ENCODE results near the gene HDAC4.
A peak's percentile ranks its signal among the peaks of the same experiment; 100 is the strongest.

The HDAC4 gene

GRCh38 chr2:239293775-239294430, 106.9 kb downstream of the HDAC4 start:
- Histone ChIP-seq H3K9me3 (ENCODE audit: control insufficient read depth in 2 of 2, low read length in 2 of 2) (no peaks in the 10 kb centered on the region), H3K9ac (ENCODE audit: low read depth in 1 of 2, low read length in 2 of 2) (no peak overlapping the region), H3K27ac (ENCODE audit: low read depth in 2 of 2, low read length in 2 of 2) (peak overlapping the region; percentile 77 to 90), H3K4me1 (ENCODE audit: control insufficient read depth in 2 of 2, insufficient read depth in 2 of 2, low read length in 2 of 2) (peaks cover 37% of the 10 kb centered on the region in 2 donors), H3K4me3 (ENCODE audit: low read length in 2 of 2) (no peak overlapping the region), H3K36me3 (ENCODE audit: control insufficient read depth in 2 of 2, insufficient read depth in 2 of 2, low read length in 2 of 2) (no peaks in the 10 kb centered on the region), H3K27me3 (ENCODE audit: control insufficient read depth in 2 of 2, insufficient read depth in 2 of 2, low read length in 2 of 2) (no peaks in the 10 kb centered on the region)

- H3K9ac ChIP-seq (ENCODE audit: low read depth in 1 of 2, low read length in 2 of 2): no peak overlapping the region
- no peaks in the 10 kb centered on the region for H3K27me3 ChIP-seq (ENCODE audit: control insufficient read depth in 2 of 2, insufficient read depth in 2 of 2, low read length in 2 of 2)
- peaks cover 37 to 42% of the 10 kb centered on the region in 2 donors for H3K4me1 ChIP-seq (ENCODE audit: control insufficient read depth in 2 of 2, insufficient read depth in 2 of 2, low read length in 2 of 2)
- no peak overlapping the region for H3K27ac ChIP-seq (ENCODE audit: low read depth in 2 of 2, low read length in 2 of 2)
- H3K9me3 ChIP-seq (ENCODE audit: control insufficient read depth in 2 of 2, low read length in 2 of 2): no peaks in the 10 kb centered on the region
- H3K36me3 ChIP-seq (ENCODE audit: control insufficient read depth in 2 of 2, insufficient read depth in 2 of 2, low read length in 2 of 2): no peaks in the 10 kb centered on the region
- no peak overlapping the region for H3K4me3 ChIP-seq (ENCODE audit: low read length in 2 of 2)
Observed at GRCh38 chr2:239292959-239293774, 107.7 kb downstream of the HDAC4 start.

DNA sequence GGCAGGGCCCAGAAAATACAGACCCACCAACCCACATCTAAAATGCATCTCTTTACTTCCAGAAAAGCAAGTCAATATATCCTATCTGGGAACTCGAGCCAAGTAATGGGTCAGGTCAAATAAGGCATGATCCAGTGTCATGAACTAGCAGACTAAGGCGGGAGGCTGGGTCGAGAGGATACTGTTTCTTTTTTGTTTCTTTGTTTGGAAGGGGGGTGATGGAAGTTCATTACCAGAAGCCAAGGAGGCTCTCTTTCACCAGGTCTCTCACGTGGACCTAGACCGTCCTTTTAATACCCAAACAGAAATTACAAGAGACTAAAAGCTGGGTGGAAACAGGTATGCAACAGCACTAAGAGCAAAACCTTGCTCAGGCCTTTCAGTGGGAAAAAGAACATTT, 108.3 kb downstream of the HDAC4 start:
- Histone ChIP-seq H3K4me3 (ENCODE audit: low read length in 2 of 2) (no peak overlapping the region), H3K9ac (ENCODE audit: low read depth in 1 of 2, low read length in 2 of 2) (no peak overlapping the region), H3K27ac (ENCODE audit: low read depth in 2 of 2, low read length in 2 of 2) (no peak overlapping the region)

DNA sequence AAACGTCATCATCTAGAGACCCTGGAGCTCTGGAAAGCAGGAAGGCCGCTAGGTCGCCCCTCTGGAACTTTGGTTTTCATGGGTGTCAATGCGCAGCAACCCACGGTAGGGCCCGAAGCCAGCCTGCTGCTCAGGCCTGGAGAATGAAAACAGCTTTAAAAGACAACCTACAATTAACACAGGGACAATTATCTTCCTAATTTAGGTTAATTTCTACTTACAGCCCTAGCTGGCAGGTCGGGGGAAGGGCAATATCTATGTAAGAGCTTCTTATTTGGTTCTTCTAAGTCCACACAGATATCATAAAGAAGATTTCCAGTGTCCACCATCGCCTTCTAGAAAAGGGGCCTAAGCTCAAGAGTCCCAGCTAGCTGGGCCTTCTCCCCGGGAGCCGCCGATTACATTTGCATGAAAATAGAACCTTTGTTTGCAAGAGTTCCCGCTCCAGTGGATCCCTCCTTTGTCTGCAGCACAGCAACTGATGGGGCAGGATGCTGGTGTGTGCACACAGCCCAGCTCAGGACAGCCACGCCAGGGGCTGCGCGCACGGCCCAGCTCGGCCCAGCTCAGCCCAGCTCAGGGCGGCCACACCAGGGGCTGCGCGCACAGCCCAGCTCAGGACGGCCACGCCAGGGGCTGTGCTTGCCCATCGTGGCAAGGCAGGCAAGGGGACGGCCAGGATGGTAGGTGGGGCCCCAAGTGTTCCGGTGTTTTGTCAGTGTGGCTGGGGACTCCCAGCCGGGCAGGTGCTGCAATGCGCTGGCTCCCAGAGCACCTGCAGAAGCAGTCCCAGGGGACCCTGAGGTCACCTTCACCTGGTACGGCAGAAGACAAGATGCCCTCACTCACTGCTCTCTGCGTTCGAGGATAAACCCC, 109.1 kb downstream of the HDAC4 start:
- peaks cover 23 to 46% of the 10 kb centered on the region in 2 donors for H3K4me1 ChIP-seq (ENCODE audit: control insufficient read depth in 2 of 2, insufficient read depth in 2 of 2, low read length in 2 of 2)
- H3K36me3 ChIP-seq (ENCODE audit: control insufficient read depth in 2 of 2, insufficient read depth in 2 of 2, low read length in 2 of 2): no peaks in the 10 kb centered on the region
- H3K27ac ChIP-seq (ENCODE audit: low read depth in 2 of 2, low read length in 2 of 2): no peak overlapping the region
- H3K9ac ChIP-seq (ENCODE audit: low read depth in 1 of 2, low read length in 2 of 2): no peak overlapping the region
- H3K27me3 ChIP-seq (ENCODE audit: control insufficient read depth in 2 of 2, insufficient read depth in 2 of 2, low read length in 2 of 2): no peaks in the 10 kb centered on the region
- H3K4me3 ChIP-seq (ENCODE audit: low read length in 2 of 2): no peak overlapping the region
- no peaks in the 10 kb centered on the region for H3K9me3 ChIP-seq (ENCODE audit: control insufficient read depth in 2 of 2, low read length in 2 of 2)

More for the DNA sequence above, 108.3 kb downstream of the HDAC4 start:
- no peaks in the 10 kb centered on the region for H3K27me3 ChIP-seq (ENCODE audit: control insufficient read depth in 2 of 2, insufficient read depth in 2 of 2, low read length in 2 of 2)
- H3K36me3 ChIP-seq (ENCODE audit: control insufficient read depth in 2 of 2, insufficient read depth in 2 of 2, low read length in 2 of 2): no peaks in the 10 kb centered on the region
- no peaks in the 10 kb centered on the region for H3K9me3 ChIP-seq (ENCODE audit: control insufficient read depth in 2 of 2, low read length in 2 of 2)
- H3K4me1 ChIP-seq (ENCODE audit: control insufficient read depth in 2 of 2, insufficient read depth in 2 of 2, low read length in 2 of 2): peaks cover 31 to 43% of the 10 kb centered on the region in 2 donors

DNA sequence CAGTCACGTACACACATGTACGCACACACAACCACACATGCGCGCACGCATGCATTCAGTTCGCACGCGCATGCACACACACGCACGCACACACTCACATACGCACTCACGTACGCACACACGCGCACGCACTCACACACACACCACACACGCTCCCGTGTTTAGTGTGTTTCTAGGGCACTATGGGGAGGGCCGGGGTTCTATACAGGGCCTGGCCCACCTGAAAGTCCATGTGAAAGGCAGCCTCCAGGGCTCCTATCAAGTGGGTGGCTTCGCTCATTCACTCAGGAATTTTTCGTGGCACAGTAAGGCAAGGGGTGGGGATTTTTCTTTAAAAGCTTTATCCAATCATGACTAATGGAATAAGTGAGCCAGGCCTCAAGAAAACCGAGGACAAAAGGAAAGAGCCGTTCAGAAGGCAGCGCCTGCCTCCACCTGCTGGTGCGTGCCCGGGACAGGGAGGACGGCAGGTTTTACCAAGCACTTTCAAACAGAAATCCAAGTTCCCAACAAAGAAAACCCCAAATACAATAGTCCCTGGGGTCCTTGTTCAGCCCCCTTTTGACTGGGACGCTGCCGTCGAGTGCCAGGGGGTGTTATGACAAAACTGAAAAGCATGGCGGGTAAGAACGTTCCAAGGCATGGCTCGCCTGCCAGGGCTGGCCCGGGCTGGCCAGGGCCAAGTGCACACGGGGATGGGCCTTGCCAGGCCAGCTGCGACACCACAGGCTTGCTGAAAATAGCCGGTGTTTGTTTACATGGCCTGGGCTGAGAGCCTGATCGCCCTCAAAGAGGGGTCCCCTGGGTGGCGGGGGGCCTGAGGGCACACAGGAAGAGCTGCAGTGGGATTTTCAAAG, 110.0 kb downstream of the HDAC4 start:
- Histone ChIP-seq H3K36me3 (ENCODE audit: control insufficient read depth in 2 of 2, insufficient read depth in 2 of 2, low read length in 2 of 2) (no peaks in the 10 kb centered on the region), H3K9ac (ENCODE audit: low read depth in 1 of 2, low read length in 2 of 2) (no peak overlapping the region), H3K4me1 (ENCODE audit: control insufficient read depth in 2 of 2, insufficient read depth in 2 of 2, low read length in 2 of 2) (peaks cover 14 to 38% of the 10 kb centered on the region in 2 donors), H3K4me3 (ENCODE audit: low read length in 2 of 2) (no peak overlapping the region), H3K27ac (ENCODE audit: low read depth in 2 of 2, low read length in 2 of 2) (no peak overlapping the region), H3K9me3 (ENCODE audit: control insufficient read depth in 2 of 2, low read length in 2 of 2) (no peaks in the 10 kb centered on the region), H3K27me3 (ENCODE audit: control insufficient read depth in 2 of 2, insufficient read depth in 2 of 2, low read length in 2 of 2) (no peaks in the 10 kb centered on the region)

DNA sequence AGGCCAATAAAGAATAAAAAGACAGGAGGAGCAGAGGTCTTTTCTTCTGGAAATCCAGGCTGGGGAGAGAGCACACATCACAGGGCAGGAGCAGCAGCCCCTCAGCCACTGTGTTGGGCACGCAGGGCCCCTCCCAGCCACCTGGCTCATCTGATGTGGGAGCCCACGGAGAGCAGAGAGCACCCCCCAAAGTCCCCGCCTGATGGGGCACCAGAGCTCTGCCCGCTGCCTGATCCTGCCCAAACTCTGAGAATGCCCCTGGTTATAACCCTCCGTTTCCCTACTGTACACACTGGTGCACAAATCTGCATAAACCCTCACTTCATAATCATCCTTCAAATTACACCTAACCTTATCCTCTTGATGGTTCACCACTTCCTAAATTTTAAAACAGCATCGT, 111.3 kb downstream of the HDAC4 start:
- no peaks in the 10 kb centered on the region for H3K27me3 ChIP-seq (ENCODE audit: control insufficient read depth in 2 of 2, insufficient read depth in 2 of 2, low read length in 2 of 2)
- no peaks in the 10 kb centered on the region for H3K36me3 ChIP-seq (ENCODE audit: control insufficient read depth in 2 of 2, insufficient read depth in 2 of 2, low read length in 2 of 2)
- H3K4me3 ChIP-seq (ENCODE audit: low read length in 2 of 2): no peak overlapping the region
- no peak overlapping the region for H3K9ac ChIP-seq (ENCODE audit: low read depth in 1 of 2, low read length in 2 of 2)
- peaks cover 18 to 37% of the 10 kb centered on the region in 2 donors for H3K4me1 ChIP-seq (ENCODE audit: control insufficient read depth in 2 of 2, insufficient read depth in 2 of 2, low read length in 2 of 2)
- H3K27ac ChIP-seq (ENCODE audit: low read depth in 2 of 2, low read length in 2 of 2): peak overlapping the region in 1 of 2 donors; percentile 25
- H3K9me3 ChIP-seq (ENCODE audit: control insufficient read depth in 2 of 2, low read length in 2 of 2): no peaks in the 10 kb centered on the region

DNA sequence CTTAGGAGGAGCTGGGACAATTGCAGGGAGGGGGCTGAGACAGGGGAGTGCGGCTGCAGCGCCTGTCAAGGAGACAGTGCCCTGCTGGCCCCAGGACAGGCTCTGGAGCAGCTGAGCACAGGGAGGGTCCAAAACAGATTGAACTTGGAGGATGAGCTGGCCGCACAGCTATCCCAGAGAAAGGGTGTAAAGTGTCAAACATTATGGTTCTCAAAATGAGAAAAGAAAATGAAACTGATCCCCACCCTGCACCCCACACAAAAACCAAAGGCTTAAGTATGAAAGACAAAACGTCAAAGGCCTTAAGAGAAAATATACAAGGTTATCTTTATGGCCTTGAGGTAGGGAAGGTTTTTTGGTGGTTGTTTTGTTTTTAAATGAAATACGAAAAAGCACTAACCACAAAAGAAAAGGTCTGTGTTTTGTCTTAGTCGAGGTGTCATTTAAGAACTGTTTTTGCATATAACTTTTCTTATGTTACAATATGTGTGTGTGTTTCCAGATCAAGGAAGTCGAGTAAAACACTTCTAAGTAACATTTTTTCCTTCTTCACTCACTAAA, 111.8 kb downstream of the HDAC4 start:
- no peaks in the 10 kb centered on the region for H3K36me3 ChIP-seq (ENCODE audit: control insufficient read depth in 2 of 2, insufficient read depth in 2 of 2, low read length in 2 of 2)
- H3K9ac ChIP-seq (ENCODE audit: low read depth in 1 of 2, low read length in 2 of 2): no peak overlapping the region
- peak overlapping the region in 1 of 2 donors; percentile 25 for H3K27ac ChIP-seq (ENCODE audit: low read depth in 2 of 2, low read length in 2 of 2)
- no peaks in the 10 kb centered on the region for H3K27me3 ChIP-seq (ENCODE audit: control insufficient read depth in 2 of 2, insufficient read depth in 2 of 2, low read length in 2 of 2)
- H3K4me3 ChIP-seq (ENCODE audit: low read length in 2 of 2): peak overlapping the region in 1 of 2 donors; percentile 21
- H3K4me1 ChIP-seq (ENCODE audit: control insufficient read depth in 2 of 2, insufficient read depth in 2 of 2, low read length in 2 of 2): peaks cover 15 to 34% of the 10 kb centered on the region in 2 donors
- no peaks in the 10 kb centered on the region for H3K9me3 ChIP-seq (ENCODE audit: control insufficient read depth in 2 of 2, low read length in 2 of 2)

GRCh38 chr2:239288237-239288636, 112.6 kb downstream of the HDAC4 start:
- Histone ChIP-seq H3K27me3 (ENCODE audit: control insufficient read depth in 2 of 2, insufficient read depth in 2 of 2, low read length in 2 of 2) (no peaks in the 10 kb centered on the region), H3K4me1 (ENCODE audit: control insufficient read depth in 2 of 2, insufficient read depth in 2 of 2, low read length in 2 of 2) (peaks cover 14 to 29% of the 10 kb centered on the region in 2 donors), H3K9ac (ENCODE audit: low read depth in 1 of 2, low read length in 2 of 2) (no peak overlapping the region), H3K9me3 (ENCODE audit: control insufficient read depth in 2 of 2, low read length in 2 of 2) (no peaks in the 10 kb centered on the region), H3K36me3 (ENCODE audit: control insufficient read depth in 2 of 2, insufficient read depth in 2 of 2, low read length in 2 of 2) (no peaks in the 10 kb centered on the region), H3K27ac (ENCODE audit: low read depth in 2 of 2, low read length in 2 of 2) (no peak overlapping the region), H3K4me3 (ENCODE audit: low read length in 2 of 2) (no peak overlapping the region)

DNA sequence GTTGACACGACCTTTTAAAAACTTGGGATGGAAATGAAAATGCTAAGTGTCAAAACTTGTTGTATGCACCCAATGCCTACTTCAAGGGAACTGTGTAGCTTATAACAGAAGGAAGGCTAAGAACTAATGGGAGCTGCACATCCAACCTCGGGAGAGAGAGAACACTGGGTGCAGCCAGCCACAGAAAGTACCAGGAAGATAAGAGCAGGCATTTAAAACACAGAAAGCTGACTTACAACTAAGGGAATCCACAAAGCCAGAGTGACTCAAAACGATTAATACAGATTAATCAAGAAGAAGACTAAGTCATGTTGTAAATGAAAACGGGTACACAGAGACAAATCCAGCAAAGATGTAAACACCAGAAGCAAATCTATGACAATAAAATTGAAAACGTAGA, 113.4 kb downstream of the HDAC4 start:
- Histone ChIP-seq H3K4me1 (ENCODE audit: control insufficient read depth in 2 of 2, insufficient read depth in 2 of 2, low read length in 2 of 2) (peaks cover 14 to 27% of the 10 kb centered on the region in 2 donors), H3K27ac (ENCODE audit: low read depth in 2 of 2, low read length in 2 of 2) (no peak overlapping the region), H3K9ac (ENCODE audit: low read depth in 1 of 2, low read length in 2 of 2) (no peak overlapping the region), H3K4me3 (ENCODE audit: low read length in 2 of 2) (no peak overlapping the region), H3K9me3 (ENCODE audit: control insufficient read depth in 2 of 2, low read length in 2 of 2) (no peaks in the 10 kb centered on the region), H3K27me3 (ENCODE audit: control insufficient read depth in 2 of 2, insufficient read depth in 2 of 2, low read length in 2 of 2) (no peaks in the 10 kb centered on the region), H3K36me3 (ENCODE audit: control insufficient read depth in 2 of 2, insufficient read depth in 2 of 2, low read length in 2 of 2) (no peaks in the 10 kb centered on the region)
